Sigmoid colon (tissue), 4 donors: ENCODE results near the gene DNAH10.

ENCODE experiments used
- EP300 ChIP-seq, 4 donors: sonication (generic); formaldehyde crosslinking; IDR thresholded peaks; one replicate each; pipeline ENCODE4 v1.6.1; 2017; ENCODE audit warnings: antibody characterized with exemption in 4 of 4
- POLR2A ChIP-seq, 2 donors: fragments of 450-650 bp; IDR thresholded peaks; one replicate each; pipeline ENCODE4 v1.6.1; 2016; ENCODE audit warnings: antibody characterized with exemption in 2 of 2, mild to moderate bottlenecking in 2 of 2, moderate library complexity in 2 of 2
- POLR2AphosphoS5 ChIP-seq, 4 donors: sonication (generic); formaldehyde crosslinking; IDR thresholded peaks; one replicate each; pipeline ENCODE4 v1.6.1; 2017; ENCODE audit warnings: antibody characterized with exemption in 4 of 4
- TF ChIP-seq, protein P1 (sequence below), 4 experiments: fragments of 450-650 bp in 3 of 4; fragments of 200-600 bp in 1 of 4; IDR thresholded peaks; one replicate each; pipeline ENCODE4 v1.5.1; 2016 to 2019; ENCODE audit warnings: antibody characterized with exemption in 4 of 4, mild to moderate bottlenecking in 3 of 4, moderate library complexity in 2 of 4

GRCh38 chr12:123717350-123717749 is 44.8 kb upstream of the DNAH10 start:
- TF ChIP-seq, protein P1, sequence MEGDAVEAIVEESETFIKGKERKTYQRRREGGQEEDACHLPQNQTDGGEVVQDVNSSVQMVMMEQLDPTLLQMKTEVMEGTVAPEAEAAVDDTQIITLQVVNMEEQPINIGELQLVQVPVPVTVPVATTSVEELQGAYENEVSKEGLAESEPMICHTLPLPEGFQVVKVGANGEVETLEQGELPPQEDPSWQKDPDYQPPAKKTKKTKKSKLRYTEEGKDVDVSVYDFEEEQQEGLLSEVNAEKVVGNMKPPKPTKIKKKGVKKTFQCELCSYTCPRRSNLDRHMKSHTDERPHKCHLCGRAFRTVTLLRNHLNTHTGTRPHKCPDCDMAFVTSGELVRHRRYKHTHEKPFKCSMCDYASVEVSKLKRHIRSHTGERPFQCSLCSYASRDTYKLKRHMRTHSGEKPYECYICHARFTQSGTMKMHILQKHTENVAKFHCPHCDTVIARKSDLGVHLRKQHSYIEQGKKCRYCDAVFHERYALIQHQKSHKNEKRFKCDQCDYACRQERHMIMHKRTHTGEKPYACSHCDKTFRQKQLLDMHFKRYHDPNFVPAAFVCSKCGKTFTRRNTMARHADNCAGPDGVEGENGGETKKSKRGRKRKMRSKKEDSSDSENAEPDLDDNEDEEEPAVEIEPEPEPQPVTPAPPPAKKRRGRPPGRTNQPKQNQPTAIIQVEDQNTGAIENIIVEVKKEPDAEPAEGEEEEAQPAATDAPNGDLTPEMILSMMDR (IDR thresholded peaks at IDR 0.05) = no peak
- no peak for TF ChIP-seq POLR2A (IDR thresholded peaks at IDR 0.05)
- no peak for TF ChIP-seq POLR2AphosphoS5 (IDR thresholded peaks at IDR 0.05)
- TF ChIP-seq EP300 (IDR thresholded peaks at IDR 0.05) = no peak
